Ramos (cell line): ENCODE results near the gene PLOD2.

Experiments used
- in situ Hi-C: fragments of 300-500 bp; cut with MboI; formaldehyde crosslinking; loops from one replicate; pipeline ENCODE4 v1.14.3; 2022; ENCODE audit warnings: low sequenced_read_pairs; ENCODE audit not compliant: unreplicated experiment

PLOD2 gene

GRCh38 chr3:146169891-146170290 is 8.9 kb upstream of the PLOD2 start:
- in situ Hi-C loops, result no loop called here

- in situ Hi-C loops, result no loop called here
Observed at GRCh38 chr3:146166826-146167225, 5.8 kb upstream of the PLOD2 start.

GRCh38 chr3:146166415-146166821 is 5.4 kb upstream of the PLOD2 start:
- in situ Hi-C loops, result no loop called here

GRCh38 chr3:146165877-146166276 is 4.9 kb upstream of the PLOD2 start:
- in situ Hi-C loops, result no loop called here

- in situ Hi-C loops, result no loop called here
Observed at GRCh38 chr3:146164971-146165769, 4.2 kb upstream of the PLOD2 start.

- in situ Hi-C loops, result no loop called here
Observed at GRCh38 chr3:146164506-146164905, 3.5 kb upstream of the PLOD2 start.

- in situ Hi-C loops, result no loop called here
Observed at GRCh38 chr3:146164071-146164470, 3.1 kb upstream of the PLOD2 start.

- in situ Hi-C loops, result no loop called here
Observed at GRCh38 chr3:146163584-146163983, 2.6 kb upstream of the PLOD2 start.

- in situ Hi-C loops, result no loop called here
Observed at GRCh38 chr3:146162561-146162960, 1.6 kb upstream of the PLOD2 start.

GRCh38 chr3:146161663-146162002 is 649 bp upstream of the PLOD2 start:
- in situ Hi-C loops, result no loop called here

- in situ Hi-C loops, result no loop called here
Observed at GRCh38 chr3:146160321-146160963, 542 bp downstream of the PLOD2 start.

- in situ Hi-C loops, result no loop called here
Observed at GRCh38 chr3:146159616-146160320, 1.2 kb downstream of the PLOD2 start.

GRCh38 chr3:146159037-146159436 is 1.9 kb downstream of the PLOD2 start:
- in situ Hi-C loops, result no loop called here

- in situ Hi-C loops, result no loop called here
Observed at GRCh38 chr3:146157325-146158060, 3.5 kb downstream of the PLOD2 start.

GRCh38 chr3:146156666-146157314 is 4.2 kb downstream of the PLOD2 start:
- in situ Hi-C loops, result no loop called here

- in situ Hi-C loops, result no loop called here
Observed at GRCh38 chr3:146156095-146156494, 4.9 kb downstream of the PLOD2 start.

- in situ Hi-C loops, result no loop called here
Observed at GRCh38 chr3:146154995-146155394, 6.0 kb downstream of the PLOD2 start.

GRCh38 chr3:146154316-146154715 is 6.7 kb downstream of the PLOD2 start:
- in situ Hi-C loops, result no loop called here

GRCh38 chr3:146153429-146153828 is 7.6 kb downstream of the PLOD2 start:
- in situ Hi-C loops, result no loop called here

- in situ Hi-C loops, result no loop called here
Observed at GRCh38 chr3:146152834-146153233, 8.2 kb downstream of the PLOD2 start.
